ENCODE results near the gene PIMREG. TPM values are rescaled to one million over a fixed set of nuclear protein-coding genes. Genes with fewer than 3 reads are reported as not detected.
A peak's percentile ranks its signal among the peaks of the same experiment; 100 is the strongest.

The PIMREG gene
- total RNA-seq, 1 donor from 2014 or later = 12.3 TPM

DNA sequence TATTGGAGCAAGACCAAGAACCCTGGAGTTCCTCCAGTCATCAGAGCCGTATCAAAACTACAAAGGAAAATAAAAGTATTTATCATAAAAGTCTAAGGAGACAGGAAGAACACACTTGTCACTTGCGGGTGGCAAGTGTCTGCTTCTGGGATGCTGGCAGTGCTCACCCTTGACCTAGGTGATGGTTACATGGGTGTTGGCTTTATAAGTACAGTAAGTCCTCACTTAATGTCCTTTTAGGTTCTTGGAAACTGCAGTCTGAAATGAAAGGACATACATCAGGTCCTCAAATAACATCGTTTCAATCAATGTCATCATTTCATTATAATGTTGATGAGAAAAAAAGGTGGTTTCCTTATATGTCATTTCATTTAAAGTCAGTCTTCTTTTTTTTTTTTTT, 6.3 kb upstream of the PIMREG start:
- DNase-seq = no peak

DNA sequence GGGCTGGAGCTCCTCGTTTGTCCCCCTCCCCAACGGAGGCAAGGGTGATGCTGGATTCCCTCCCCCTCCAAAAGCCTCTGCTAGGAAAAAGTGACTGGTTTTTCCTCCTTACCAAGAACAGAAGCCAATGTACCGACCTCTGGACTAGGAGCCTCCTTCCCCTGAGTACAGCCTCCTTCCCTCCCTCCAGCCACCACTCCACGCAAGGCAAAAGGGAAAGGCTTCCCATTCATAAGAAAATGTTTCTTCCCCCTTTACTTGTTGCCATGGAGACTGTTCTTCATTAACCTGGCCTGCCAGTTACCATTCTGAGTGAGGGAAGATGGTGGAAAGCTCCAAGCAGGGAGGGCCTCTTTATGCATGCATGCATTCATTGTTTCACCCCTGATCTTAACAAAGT, 4.3 kb upstream of the PIMREG start:
- DNase-seq = no peak

DNA sequence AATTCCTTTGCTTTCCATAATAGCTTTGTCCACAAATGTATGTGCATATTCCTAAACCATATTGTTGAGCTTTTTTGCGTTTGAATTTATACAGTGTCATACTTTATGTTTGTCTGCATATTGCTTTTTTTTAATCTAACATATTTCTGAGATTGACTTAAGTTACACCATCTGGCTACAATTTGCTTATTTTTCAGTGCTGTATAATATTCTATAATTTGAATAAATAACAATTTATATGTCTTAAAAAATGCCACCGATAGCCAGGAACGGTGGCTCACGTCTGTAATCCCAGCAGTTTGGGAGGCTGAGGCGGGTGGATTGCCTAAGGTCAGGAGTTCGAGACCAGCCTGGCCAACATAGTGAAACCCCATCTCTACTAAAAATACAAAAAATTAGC, 1.5 kb upstream of the PIMREG start:
- no peak for DNase-seq

GRCh38 chr17:6444571-6445335, 498 bp downstream of the PIMREG start:
- no peak for DNase-seq

- DNase-seq = no peak
Observed at GRCh38 chr17:6446516-6447100, 2.4 kb downstream of the PIMREG start.

GRCh38 chr17:6448473-6448872, 4.2 kb downstream of the PIMREG start:
- DNase-seq = no peak

DNA sequence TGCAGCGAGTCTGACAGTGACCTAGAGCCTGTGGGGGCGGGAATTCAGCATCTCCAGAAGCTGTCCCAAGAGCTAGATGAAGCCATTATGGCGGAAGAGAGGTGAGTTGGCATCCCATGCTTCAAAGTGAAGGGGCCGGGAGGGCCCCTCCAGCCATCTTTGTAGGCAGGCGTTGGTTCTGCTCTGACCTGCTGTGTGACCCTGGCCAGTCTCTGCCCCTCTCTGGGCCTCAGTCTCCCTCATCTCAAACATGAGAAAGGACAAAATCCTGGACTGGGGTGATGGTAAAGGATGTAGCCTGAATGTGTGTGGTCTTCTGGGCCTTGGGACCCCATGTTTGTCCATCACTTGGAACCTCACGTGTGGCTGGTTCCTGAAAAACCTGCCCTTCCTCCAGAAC, 5.1 kb downstream of the PIMREG start:
- no peak for DNase-seq

GRCh38 chr17:6450926-6451832, 6.9 kb downstream of the PIMREG start:
- no peak for DNase-seq

DNA sequence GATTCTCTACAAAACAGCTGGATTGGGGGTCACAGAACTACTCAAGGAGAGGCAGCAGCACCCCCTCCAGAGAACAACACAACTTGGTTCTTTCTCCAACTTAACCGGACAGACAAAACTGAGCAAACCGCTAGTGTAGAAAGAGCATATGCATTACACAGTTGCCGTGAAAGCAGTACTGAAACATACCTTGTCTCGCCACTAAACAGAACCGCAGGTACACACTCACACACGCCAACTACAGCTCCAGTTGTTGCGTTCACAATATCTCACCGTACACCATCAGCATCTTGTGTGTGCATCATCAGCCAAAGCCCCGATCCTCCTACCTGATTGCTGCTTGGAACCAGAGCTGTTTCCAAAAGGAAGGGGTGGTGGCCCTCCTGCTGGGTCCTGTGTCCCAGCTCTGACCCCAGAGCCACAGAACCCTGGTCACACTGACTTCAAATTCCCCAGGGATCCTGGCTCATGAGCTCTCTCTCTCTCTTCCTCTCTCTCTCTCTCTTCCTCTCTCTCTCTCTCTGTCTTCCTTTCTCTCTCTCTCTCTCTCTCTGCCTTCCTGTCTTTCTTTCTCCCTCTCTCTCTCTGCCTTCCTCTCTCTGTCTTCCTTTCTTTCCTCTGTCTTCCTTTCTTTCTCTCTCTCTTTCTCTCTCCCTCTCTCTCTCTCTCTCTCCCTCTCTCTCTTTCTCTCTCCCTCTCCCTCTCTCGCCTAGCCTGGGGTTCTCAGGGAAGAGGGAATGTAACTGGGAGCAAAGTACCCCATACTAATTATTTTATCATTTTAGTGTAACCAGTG, 8.4 kb downstream of the PIMREG start:
- no peak for DNase-seq

DNA sequence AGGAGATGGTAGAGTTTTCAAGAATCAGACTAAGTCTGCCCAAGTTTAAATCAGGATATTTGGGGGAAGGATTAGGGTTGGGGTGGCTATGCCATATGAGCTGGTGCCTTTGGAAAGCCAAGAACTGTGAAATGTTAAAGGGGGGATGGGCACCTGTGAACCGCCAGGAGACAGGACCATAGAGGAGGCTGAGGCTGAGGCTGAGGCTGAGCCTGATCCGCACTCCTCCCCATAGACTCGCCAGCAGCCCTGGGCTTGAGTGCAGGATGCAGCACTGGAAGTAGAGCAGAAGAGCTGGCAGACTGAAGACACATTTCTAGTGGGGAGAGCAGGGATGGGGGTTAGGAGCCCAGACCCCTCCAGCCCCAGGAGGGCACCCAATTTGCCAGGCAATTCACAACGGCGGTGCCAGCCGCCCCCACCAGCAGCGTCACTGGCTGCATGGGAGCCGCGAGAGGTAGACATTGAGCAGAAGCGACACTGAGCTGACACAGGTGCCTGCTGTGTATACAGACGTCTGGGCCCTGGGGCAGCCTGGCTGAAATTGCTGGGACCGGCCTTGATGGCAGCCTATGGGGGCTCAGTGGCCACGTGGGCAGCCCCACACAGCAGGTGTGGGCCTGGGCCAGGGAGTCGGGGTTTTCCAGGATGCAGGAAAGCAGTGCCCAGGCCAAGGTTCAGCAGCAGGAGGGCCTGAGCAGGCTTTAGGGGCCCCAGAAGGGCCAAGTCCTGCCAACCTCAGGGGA, 9.2 kb downstream of the PIMREG start:
- no peak for DNase-seq

DNA sequence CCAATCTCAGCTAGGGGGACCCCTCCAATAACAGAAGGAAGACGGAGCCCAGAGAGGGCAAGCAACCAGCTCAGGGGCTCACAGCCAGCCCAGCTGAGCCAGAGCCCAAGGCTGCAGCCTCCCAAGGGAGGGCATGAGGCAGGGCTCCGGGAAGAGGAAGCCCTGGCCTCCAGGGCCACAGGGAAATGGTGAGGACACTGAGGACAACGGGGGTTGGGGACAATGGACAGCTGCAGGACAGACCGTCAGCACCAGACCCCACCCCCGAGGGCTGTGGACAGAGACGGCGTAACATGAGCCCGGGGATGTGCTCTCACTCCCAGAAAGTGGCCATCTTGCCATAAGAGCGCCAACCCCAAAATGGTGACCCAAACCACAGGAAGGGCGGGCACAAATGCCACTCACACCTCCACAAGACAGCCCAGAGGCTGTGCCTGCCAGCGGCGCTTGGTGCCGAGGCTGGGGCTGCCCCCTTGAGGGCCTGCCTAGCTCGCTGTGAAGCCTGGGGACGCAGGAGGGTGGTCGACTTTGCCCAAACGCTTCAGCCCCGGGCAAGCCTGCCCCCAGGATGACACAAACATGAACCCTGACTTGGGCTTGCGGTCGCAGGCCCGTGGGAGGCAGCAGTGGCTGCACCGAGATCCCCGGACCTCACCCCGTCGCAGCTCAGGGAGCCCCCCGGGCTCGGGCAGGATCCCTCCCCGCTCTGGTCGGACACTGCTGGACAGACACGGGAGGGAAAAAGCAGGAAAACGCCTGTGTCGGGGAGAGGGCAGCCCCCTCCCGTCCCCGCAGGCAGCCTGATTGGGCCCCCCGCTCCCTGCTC, 10.5 kb downstream of the PIMREG start:
- peak; percentile 26 for DNase-seq

DNA sequence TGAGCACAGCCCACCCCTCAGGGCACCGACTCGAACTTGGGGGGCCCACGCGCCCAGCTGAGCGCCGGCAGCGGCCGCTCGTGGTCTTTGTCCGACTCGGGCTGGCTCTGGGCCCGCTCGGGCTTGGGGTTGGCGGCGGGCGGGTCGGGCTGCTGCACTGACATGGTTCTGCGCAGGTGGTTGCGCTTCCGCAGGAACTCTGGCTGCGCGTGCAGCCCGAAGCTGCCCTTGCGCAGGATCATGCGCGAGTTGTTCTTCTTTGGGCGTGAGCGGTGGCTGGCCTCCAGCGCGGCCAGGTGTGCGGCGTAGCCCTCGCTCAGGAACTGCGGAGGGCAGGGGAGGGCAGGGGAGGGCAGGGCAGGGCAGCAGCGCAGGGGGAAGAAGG, 11.1 kb downstream of the PIMREG start:
- peak; percentile 71 for DNase-seq

GRCh38 chr17:6456321-6456720, 12.1 kb downstream of the PIMREG start:
- DNase-seq = no peak

DNA sequence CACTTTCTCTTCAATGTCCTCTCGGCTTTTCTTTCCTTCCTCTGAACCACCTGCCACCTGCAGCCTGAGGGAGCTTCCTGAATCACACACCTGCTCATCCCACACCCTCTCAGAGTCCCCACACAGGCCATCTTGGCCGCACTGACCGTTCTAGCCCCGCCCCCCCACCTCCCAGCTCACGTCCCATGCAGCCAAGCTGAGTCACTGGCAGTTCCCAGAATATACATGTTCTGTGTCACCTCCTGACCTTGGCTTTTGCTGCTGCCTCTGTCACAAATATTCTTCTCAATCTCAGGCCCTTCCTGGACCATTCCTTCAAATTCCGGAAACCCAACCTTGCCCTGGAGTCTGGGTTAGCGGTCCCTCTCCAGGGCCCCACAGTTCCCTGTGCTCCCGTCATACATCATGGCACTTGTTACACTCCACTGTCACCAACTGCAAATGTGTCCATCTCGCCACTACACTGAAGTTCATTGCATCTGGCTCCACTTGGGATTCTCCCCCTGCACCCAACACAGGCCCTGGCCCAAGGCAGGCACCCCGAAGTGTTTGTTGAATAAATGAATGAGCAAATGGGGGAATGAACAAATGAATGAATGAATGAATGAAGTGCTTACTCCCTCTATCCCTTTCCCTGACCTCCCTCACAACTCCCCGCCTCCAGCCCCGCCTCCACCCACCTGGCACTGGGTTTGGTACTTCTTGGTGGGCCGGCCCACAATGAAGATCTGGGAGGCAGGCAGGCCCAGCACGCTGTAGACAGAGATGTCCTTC, 12.8 kb downstream of the PIMREG start:
- no peak for DNase-seq

GRCh38 chr17:6457688-6458459, 13.6 kb downstream of the PIMREG start:
- DNase-seq = no peak

GRCh38 chr17:6458460-6458950, 14.2 kb downstream of the PIMREG start:
- no peak for DNase-seq

DNA sequence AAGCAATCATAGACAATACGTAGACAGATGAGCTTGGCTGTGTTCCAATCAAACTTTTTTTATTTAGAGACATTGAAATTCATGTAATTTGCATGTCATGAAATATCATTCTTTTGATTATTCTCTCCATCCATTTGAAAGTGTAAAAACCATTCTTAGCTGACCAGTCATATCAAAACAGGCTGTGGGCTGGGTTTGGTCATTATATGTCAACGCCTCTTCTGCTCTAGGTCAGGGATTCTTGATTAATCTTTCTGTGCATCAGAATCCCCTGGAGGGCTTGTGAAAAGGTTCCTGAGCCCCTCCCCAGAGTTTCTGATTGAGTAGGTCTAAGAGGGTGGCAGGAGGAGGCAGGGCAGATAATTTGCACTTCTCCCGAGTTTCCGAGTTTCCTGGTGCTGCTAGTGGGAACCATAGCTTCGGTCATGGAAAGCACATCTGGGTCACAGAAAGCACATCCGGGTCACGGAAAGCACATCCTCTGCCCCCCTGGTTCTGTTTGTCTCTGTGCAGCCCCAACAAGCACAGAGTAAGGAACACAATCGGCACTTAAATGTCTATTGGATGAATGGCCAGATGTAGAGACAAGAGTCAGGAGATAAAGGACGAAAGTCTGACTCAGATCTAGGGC, 16.4 kb downstream of the PIMREG start:
- no peak for DNase-seq

DNA sequence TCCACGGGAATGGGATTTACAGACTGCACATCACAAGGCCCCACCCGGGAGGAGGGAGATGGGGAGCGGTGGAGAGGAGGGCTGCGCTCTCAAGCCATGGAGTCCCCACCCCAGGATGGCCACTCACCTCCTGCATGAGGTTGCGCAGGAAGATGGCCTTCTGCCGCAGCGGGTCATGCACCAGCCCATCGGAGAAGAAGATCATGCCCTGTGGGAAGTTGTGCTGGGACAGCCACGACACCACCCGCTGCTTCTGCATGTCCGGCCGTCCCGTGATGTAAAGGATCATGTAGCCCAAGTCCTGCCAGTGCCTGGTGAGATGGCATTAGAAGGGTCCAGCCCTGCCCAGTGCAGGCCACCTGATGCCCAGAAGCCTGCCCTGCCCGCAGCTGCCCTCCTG, 17.0 kb downstream of the PIMREG start:
- DNase-seq = no peak
